Heart left ventricle (tissue), 13 donors: ENCODE data around the gene CLPTM1L.

Source experiments
- CTCF ChIP-seq, 12 donors: fragments of 200-600 bp; sonication (generic) in 4 of 12; IDR thresholded peaks; one replicate each; pipeline versions ENCODE4 v1.5.0 to v1.8.0; 2018 to 2022; ENCODE audit warnings: antibody characterized with exemption in 12 of 12, mild to moderate bottlenecking in 5 of 12
- POLR2A ChIP-seq, 2 donors: fragments of 450-650 bp; IDR thresholded peaks; one replicate each; pipeline ENCODE4 v1.6.1; 2017; ENCODE audit warnings: antibody characterized with exemption in 2 of 2, mild to moderate bottlenecking in 2 of 2, moderate library complexity in 2 of 2
- donor health status: ischemic (EF 13 %, LVEDD 7.1; RV severe dilation, severe dysfunction).
- donor health status: DM: no; HTN: yes; CAD: no.
- donor health status: DM: no; HTN: no; CAD: no.
- donor health status: ischemic (EF 25% LVEDD 6.9; RV normal size, moderate dysfunction).
- donor health status: ischemic (EF 25% LVEDD 5.7; RV mildly dilated, moderate dysfunction).
- donor health status: ischemic (EF 35%, LVEDD 5.7; RV mildly dilated, moderate dysfunction).
- donor health status: nonischemic (EF 11% LVEDD 7.7; RV severe dilation, severe dysfunction).
- donor health status: DM: yes; HTN: yes; CAD: no.
- donor health status: PGD.
- donor health status: ischemic (EF 29% LVEDD 5.4; RV normal size, mild dysfunction).
- donor health status: nonischemic (EF 23%, LVEDD 6.1; RV moderate dilation, normal function).

- TF ChIP-seq CTCF (IDR thresholded peaks at IDR 0.05) (no peak), POLR2A (IDR thresholded peaks at IDR 0.05) (no peak)
Observed at GRCh38 chr5:1393571-1394501, 48.9 kb upstream of the CLPTM1L start.
